ENCODE results near the gene TMEM91.

The TMEM91 gene

DNA sequence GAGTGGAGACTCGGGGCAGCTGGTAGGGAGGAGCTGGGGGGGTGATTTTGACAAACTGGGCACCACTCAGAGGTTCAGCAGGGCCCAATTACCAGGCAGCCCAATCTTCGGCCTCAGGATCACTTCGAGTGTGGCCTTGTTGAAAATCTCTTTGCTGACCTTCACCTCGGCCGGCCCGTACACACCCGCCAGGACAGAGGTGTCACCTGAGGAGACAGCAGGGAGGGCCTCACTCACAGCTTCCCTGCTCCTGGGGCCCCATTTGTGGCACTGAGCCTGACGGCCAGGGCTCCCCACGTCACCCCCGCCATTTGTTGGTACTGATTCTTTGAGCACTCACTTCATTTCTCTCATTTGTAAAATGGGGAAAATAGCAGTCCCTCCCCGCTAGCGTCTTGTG lies 16.4 kb downstream of the TMEM91 start:
- H3K9ac ChIP-seq (ENCODE audit: low read depth, low read length): no peak overlapping the region
- H3K27ac ChIP-seq (ENCODE audit: low read length): no peak overlapping the region
- no peaks in the 10 kb centered on the region for H3K9me3 ChIP-seq (ENCODE audit: insufficient read depth, low read depth, low read length)
- no peak overlapping the region for H3K4me3 ChIP-seq (ENCODE audit: low read length)
- peaks cover 30% of the 10 kb centered on the region for H3K36me3 ChIP-seq (ENCODE audit: insufficient read depth, low read depth, low read length)
- no peaks in the 10 kb centered on the region for H3K27me3 ChIP-seq (ENCODE audit: insufficient read depth, low read length)
- H3K4me1 ChIP-seq (ENCODE audit: insufficient read depth, low read length): no peaks in the 10 kb centered on the region

DNA sequence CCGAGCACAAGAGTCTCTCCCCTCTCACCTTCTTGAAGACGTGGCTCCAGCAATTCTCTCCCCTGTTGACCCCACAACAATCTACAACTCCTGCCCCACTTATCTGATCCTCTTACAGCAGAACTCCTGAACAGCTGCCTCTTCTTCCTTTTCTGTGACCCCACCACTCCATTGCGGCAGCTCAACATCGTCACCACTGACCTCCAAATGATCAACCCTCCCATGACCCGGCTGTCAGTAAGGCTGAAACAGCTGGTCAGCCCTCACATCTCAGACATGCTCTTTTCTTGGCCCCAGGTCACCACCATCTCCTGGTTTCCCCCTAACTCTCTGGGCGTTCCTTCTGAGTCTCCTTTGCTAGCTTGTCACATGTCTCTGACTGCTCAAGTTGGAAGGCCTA lies 19.0 kb downstream of the TMEM91 start:
- no peaks in the 10 kb centered on the region for H3K9me3 ChIP-seq (ENCODE audit: insufficient read depth, low read depth, low read length)
- H3K27ac ChIP-seq (ENCODE audit: low read length): no peak overlapping the region
- H3K9ac ChIP-seq (ENCODE audit: low read depth, low read length): no peak overlapping the region

DNA sequence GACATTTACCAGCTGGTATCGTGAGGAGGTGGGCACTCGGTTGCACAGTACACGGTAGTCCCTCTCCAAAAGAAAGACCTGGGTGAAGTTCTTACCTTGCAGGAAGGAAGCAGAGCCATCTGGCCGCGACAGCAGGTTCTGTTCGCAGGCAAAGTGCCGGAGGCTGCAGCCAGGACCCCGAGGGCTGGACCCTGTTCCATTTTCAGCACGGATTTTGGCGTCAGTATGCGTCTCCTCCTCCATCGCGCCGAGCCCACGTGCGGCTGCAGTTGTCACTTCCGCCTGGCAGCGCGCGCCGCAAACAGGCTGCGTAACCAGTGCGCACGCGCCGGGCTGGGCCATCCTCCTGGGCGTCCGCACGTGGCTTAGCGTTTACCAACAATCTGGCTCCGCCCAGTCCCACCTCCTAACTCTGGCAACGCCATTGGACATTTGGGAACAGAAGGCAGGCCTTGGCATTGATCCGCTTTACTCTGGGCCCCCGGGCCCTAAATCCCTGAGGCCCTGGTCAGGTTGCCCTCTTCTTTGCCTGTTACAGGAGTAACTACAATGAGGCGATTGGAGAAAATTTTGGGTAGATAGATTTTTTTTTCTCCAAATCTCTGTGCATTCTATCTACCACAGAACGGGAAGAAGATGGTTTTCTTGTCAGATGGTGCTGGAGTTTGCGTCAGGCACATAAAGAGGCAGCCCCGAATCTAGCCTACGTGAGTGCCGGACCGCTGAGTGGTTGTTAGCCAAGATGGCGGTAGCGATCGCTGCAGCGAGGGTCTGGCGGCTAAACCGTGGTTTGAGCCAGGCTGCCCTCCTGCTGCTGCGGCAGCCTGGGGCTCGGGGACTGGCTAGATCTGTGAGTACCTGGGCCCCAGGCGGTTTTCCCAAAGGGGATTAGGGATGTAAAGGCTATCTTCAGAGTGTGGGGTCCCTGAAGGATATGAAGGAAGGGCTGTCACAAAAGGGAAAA lies 21.0 kb downstream of the TMEM91 start, which contains the start of the genes BCKDHA and EXOSC5:
TSS of gene BCKDHA (plus strand) at position 733 of the 964 bp plus-strand sequence. CDS start at position 743, 10 bp downstream.
TSS of gene EXOSC5 (minus strand) at position 274 of the 964 bp plus-strand sequence. CDS start at position 243, 31 bp downstream.
- H3K4me3 ChIP-seq (ENCODE audit: low read length): peak within 1 kb of the TSS; percentile 94
- peak within 1 kb of the TSS; percentile 96 for H3K9ac ChIP-seq (ENCODE audit: low read depth, low read length)
- peak within 1 kb of the TSS; percentile 98 for H3K27ac ChIP-seq (ENCODE audit: low read length)
- H3K36me3 ChIP-seq (ENCODE audit: insufficient read depth, low read depth, low read length): no peaks in the 10 kb centered on the region
- no peaks in the 10 kb centered on the region for H3K27me3 ChIP-seq (ENCODE audit: insufficient read depth, low read length)
- H3K9me3 ChIP-seq (ENCODE audit: insufficient read depth, low read depth, low read length): no peaks in the 10 kb centered on the region
- H3K4me1 ChIP-seq (ENCODE audit: insufficient read depth, low read length): peaks cover 2% of the 10 kb centered on the region; the same call in 1 of the 2 replicates

More for the DNA sequence above, 19.0 kb downstream of the TMEM91 start:
- Histone ChIP-seq H3K4me3 (ENCODE audit: low read length) (no peak overlapping the region), H3K36me3 (ENCODE audit: insufficient read depth, low read depth, low read length) (peaks cover 18% of the 10 kb centered on the region), H3K27me3 (ENCODE audit: insufficient read depth, low read length) (no peaks in the 10 kb centered on the region), H3K4me1 (ENCODE audit: insufficient read depth, low read length) (peaks cover 2% of the 10 kb centered on the region; the same call in 1 of the 2 replicates)

DNA sequence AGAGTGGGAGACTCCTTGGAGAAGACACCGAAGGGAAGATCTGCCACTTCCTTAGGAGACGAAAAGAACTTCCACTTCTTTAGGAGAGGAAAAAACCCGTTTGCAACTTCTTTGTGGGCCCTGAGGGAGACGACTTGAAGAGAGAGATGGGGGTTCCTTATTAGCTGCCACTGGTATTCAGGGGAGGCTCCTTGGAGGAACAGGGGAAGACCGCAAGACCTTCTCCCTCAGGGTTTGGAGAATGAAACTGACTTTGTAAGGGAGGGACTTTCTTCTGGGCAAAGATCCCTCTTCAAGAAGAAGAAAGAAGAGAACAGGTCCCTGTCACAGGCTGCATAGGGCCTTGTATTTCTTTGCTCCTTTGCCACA lies 21.7 kb downstream of the TMEM91 start:
- Histone ChIP-seq H3K4me3 (ENCODE audit: low read length) (peak overlapping the region; percentile 94), H3K27me3 (ENCODE audit: insufficient read depth, low read length) (no peaks in the 10 kb centered on the region), H3K27ac (ENCODE audit: low read length) (peak overlapping the region; percentile 98), H3K9me3 (ENCODE audit: insufficient read depth, low read depth, low read length) (no peaks in the 10 kb centered on the region), H3K36me3 (ENCODE audit: insufficient read depth, low read depth, low read length) (no peaks in the 10 kb centered on the region), H3K9ac (ENCODE audit: low read depth, low read length) (peak overlapping the region; percentile 96), H3K4me1 (ENCODE audit: insufficient read depth, low read length) (peaks cover 2% of the 10 kb centered on the region; the same call in 1 of the 2 replicates)

DNA sequence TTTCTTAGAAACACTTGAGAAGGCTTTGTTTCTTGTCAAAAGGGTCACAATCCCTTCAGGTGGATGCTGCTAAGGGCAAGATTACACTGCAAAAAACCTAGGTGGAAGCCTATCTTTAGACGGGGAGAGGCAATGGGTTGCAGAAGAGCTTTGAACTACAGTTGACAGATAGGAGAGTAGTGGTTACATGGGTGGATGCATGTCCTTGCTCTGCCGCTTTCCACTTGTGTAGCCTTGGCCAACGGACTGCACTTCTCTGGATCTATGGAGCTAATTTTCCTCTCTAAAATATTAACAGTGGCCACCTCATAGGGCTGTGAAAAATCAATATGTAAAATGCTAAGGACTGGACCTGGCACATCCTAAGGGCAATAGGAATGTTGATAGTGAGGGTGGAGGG lies 22.3 kb downstream of the TMEM91 start:
- no peaks in the 10 kb centered on the region for H3K27me3 ChIP-seq (ENCODE audit: insufficient read depth, low read length)
- H3K9ac ChIP-seq (ENCODE audit: low read depth, low read length): peak overlapping the region; percentile 96; the same call in 1 of the 2 replicates
- H3K27ac ChIP-seq (ENCODE audit: low read length): no peak overlapping the region

DNA sequence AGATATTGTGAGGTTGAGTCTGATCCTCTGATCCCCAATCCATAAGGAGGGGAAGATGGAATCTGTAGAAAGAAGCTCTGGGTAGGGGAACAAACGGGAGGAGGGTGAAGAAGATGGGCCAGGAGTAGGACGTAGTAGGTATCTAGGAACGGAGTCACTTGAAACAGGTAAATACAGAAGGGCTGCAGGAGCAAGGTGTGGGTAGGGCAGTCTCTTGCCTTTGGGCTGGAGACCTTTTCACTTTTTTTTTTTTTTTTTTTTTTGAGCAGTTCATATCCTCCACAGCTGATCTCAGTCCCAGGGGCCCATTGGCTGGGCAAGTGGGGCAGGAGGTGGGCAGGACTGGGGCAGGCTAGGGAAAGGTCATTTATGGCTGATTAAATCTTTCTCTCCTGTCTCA lies 22.8 kb downstream of the TMEM91 start:
- H3K27ac ChIP-seq (ENCODE audit: low read length): no peak overlapping the region
- H3K36me3 ChIP-seq (ENCODE audit: insufficient read depth, low read depth, low read length): no peaks in the 10 kb centered on the region
- H3K27me3 ChIP-seq (ENCODE audit: insufficient read depth, low read length): no peaks in the 10 kb centered on the region
- H3K9ac ChIP-seq (ENCODE audit: low read depth, low read length): peak overlapping the region; percentile 96; the same call in 1 of the 2 replicates
- H3K4me3 ChIP-seq (ENCODE audit: low read length): peak overlapping the region; percentile 94; the same call in 1 of the 2 replicates
- H3K9me3 ChIP-seq (ENCODE audit: insufficient read depth, low read depth, low read length): no peaks in the 10 kb centered on the region
- H3K4me1 ChIP-seq (ENCODE audit: insufficient read depth, low read length): peaks cover 2% of the 10 kb centered on the region; the same call in 1 of the 2 replicates

More for the DNA sequence above, 22.3 kb downstream of the TMEM91 start:
- peak overlapping the region; percentile 94 for H3K4me3 ChIP-seq (ENCODE audit: low read length)
- peaks cover 2% of the 10 kb centered on the region; the same call in 1 of the 2 replicates for H3K4me1 ChIP-seq (ENCODE audit: insufficient read depth, low read length)
- no peaks in the 10 kb centered on the region for H3K9me3 ChIP-seq (ENCODE audit: insufficient read depth, low read depth, low read length)
- H3K36me3 ChIP-seq (ENCODE audit: insufficient read depth, low read depth, low read length): no peaks in the 10 kb centered on the region

DNA sequence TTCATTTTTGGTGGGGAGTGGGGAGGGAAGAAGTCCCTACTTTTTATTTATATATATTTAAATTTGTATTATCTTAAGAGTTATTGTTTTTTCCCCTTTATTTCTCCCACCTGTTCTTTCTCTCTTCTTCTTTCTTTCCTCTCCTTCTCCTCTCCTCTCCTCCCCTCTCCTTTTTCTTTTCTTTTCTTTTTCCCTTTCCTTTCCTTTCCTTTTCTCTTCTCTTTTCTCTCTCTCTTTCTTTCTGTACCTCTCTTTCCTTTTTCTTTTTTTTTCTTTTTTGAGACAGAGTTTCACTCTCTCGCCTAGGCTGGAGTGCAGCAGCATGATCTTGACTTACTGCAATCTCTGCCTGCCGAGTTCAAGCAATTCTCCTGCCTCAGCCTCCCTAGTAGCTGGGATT lies 23.2 kb downstream of the TMEM91 start:
- Histone ChIP-seq H3K27me3 (ENCODE audit: insufficient read depth, low read length) (no peaks in the 10 kb centered on the region), H3K9me3 (ENCODE audit: insufficient read depth, low read depth, low read length) (no peaks in the 10 kb centered on the region), H3K36me3 (ENCODE audit: insufficient read depth, low read depth, low read length) (no peaks in the 10 kb centered on the region), H3K4me3 (ENCODE audit: low read length) (no peak overlapping the region), H3K4me1 (ENCODE audit: insufficient read depth, low read length) (peaks cover 2% of the 10 kb centered on the region; the same call in 1 of the 2 replicates), H3K27ac (ENCODE audit: low read length) (no peak overlapping the region), H3K9ac (ENCODE audit: low read depth, low read length) (no peak overlapping the region; the same call in 1 of the 2 replicates)

DNA sequence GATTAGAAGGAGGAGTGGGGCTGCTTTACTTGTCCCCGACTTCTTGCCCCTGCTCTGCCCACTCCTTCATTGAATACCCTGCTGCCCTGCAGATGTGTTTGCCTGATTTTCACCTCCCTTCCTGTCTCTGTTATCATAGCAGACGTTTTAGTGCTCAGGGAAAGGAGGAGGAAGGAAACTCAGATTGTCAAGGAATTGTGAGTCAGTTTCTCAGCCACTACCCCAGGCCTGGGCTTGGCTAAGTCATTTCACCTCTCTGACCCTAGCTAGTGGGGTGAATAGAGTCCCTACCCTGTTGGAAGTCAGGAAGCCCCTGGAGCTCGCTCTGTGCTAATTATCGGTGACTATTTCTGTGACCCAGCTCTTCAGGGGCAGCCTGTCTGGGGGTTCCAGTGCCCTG lies 25.1 kb downstream of the TMEM91 start:
- peaks cover 2% of the 10 kb centered on the region; the same call in 1 of the 2 replicates for H3K4me1 ChIP-seq (ENCODE audit: insufficient read depth, low read length)
- no peak overlapping the region for H3K27ac ChIP-seq (ENCODE audit: low read length)
- no peaks in the 10 kb centered on the region for H3K27me3 ChIP-seq (ENCODE audit: insufficient read depth, low read length)
- no peaks in the 10 kb centered on the region for H3K9me3 ChIP-seq (ENCODE audit: insufficient read depth, low read depth, low read length)
- H3K4me3 ChIP-seq (ENCODE audit: low read length): no peak overlapping the region
- no peak overlapping the region for H3K9ac ChIP-seq (ENCODE audit: low read depth, low read length)
- no peaks in the 10 kb centered on the region for H3K36me3 ChIP-seq (ENCODE audit: insufficient read depth, low read depth, low read length)

DNA sequence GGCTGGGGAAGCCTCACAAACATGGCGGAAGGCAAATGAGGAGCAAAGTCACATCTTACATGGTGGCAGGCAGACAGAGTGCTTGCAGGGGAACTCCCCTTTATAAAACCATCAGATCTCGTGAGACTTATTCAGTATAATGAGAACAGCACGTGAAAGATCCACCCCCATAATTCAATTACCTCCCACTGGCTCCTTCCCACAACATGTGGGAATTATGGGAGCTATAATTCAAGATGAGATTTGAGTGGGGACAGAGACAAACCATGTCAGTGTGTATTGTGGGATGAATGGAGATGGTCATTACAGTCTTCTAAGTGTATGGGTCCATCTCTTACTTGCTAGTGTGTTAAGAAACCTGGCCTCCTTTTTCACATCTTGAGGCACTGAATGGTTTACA lies 25.7 kb downstream of the TMEM91 start:
- Histone ChIP-seq H3K36me3 (ENCODE audit: insufficient read depth, low read depth, low read length) (no peaks in the 10 kb centered on the region), H3K9me3 (ENCODE audit: insufficient read depth, low read depth, low read length) (no peaks in the 10 kb centered on the region), H3K27ac (ENCODE audit: low read length) (no peak overlapping the region), H3K4me1 (ENCODE audit: insufficient read depth, low read length) (peaks cover 2% of the 10 kb centered on the region; the same call in 1 of the 2 replicates), H3K4me3 (ENCODE audit: low read length) (no peak overlapping the region), H3K9ac (ENCODE audit: low read depth, low read length) (no peak overlapping the region), H3K27me3 (ENCODE audit: insufficient read depth, low read length) (no peaks in the 10 kb centered on the region)

DNA sequence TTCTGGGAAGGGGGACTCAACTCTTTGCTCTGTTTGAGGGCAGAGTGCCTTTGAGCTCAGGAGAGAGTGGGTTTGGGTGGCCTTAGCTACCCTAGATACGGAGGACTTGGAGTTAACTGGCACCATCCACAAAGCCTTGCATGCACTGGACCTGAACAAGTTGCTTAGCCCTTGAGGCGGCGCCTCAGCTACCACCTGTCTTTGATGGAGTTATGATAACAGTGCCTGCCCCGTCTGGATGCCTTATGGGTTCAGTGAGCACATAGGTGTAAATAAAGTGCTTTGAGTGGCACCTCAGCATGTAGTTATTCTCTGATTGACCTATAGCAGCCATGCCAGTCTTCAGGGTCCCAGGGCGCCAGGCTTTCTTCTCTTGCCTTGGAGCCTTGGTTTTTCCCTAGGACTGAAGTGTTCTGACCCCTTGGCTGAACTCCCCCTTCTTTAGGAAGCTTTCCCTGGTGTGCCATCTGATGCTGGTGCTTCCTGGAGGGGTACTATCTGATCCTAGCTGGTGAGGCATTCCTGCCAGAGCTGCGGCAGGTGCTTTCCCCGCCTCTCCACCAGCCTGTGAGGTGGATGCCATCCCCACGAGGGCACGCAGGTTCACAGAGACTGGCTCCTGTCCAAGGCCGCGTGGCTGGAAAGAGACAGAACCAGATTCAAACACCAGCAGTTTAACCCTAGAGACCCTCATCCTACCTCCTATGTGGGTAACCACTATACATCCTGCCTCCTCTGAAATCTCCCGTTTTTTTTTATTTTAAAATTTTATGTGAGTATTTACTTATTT lies 27.0 kb downstream of the TMEM91 start:
- H3K9ac ChIP-seq (ENCODE audit: low read depth, low read length): no peak overlapping the region

DNA sequence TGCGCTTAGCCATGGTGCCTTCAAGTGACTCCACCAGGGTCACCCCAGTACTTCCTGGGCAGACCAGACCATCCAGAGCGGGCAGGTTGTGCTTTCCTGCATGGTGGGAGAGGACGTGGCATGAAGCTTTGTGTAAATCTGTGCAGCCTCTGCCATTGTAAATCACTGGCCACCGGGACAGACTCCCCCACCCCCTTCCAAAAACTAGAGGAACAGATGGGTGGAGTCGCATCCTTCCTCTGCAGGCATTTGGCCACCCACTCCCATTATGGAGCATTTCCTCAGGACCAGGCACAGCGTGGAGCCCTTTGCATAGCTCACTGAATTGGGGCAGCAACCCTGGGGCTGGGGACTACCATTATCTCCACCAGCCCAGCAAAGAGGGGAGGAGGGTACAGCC lies 29.4 kb downstream of the TMEM91 start:
- no peaks in the 10 kb centered on the region for H3K36me3 ChIP-seq (ENCODE audit: insufficient read depth, low read depth, low read length)
- no peaks in the 10 kb centered on the region for H3K27me3 ChIP-seq (ENCODE audit: insufficient read depth, low read length)
- H3K4me3 ChIP-seq (ENCODE audit: low read length): no peak overlapping the region
- H3K27ac ChIP-seq (ENCODE audit: low read length): no peak overlapping the region
- no peaks in the 10 kb centered on the region for H3K9me3 ChIP-seq (ENCODE audit: insufficient read depth, low read depth, low read length)
- no peak overlapping the region for H3K9ac ChIP-seq (ENCODE audit: low read depth, low read length)
- no peaks in the 10 kb centered on the region; the same call in 1 of the 2 replicates for H3K4me1 ChIP-seq (ENCODE audit: insufficient read depth, low read length)

More for the DNA sequence above, 27.0 kb downstream of the TMEM91 start:
- Histone ChIP-seq H3K9me3 (ENCODE audit: insufficient read depth, low read depth, low read length) (no peaks in the 10 kb centered on the region), H3K4me1 (ENCODE audit: insufficient read depth, low read length) (peaks cover 1% of the 10 kb centered on the region), H3K27ac (ENCODE audit: low read length) (no peak overlapping the region), H3K36me3 (ENCODE audit: insufficient read depth, low read depth, low read length) (no peaks in the 10 kb centered on the region), H3K27me3 (ENCODE audit: insufficient read depth, low read length) (no peaks in the 10 kb centered on the region), H3K4me3 (ENCODE audit: low read length) (no peak overlapping the region)

Measured in iPS-20b (cell line).